WTC11 (cell line): ENCODE data around the gene SYNGAP1. TPM values are rescaled to one million over a fixed set of nuclear protein-coding genes. Genes with fewer than 3 reads are reported as not detected.

Experiments used
- ATAC-seq: fragments of 200-7000 bp; cut with Tn5 transposase; 2 replicates; pipeline ENCODE4 v1.10.0; 2021; ENCODE audit warnings: mild to moderate bottlenecking, moderate library complexity
- CTCF ChIA-PET: fragments of 300-600 bp; sonication (Branson Sonifier 250); formaldehyde crosslinking; loops from one replicate; lab custom pipeline; 2021; ENCODE audit warnings: antibody characterized with exemption; lab: Charles Lee
- POLR2A ChIA-PET: fragments of 350-600 bp; sonication (Branson Sonifier 250); formaldehyde crosslinking; loops from one replicate; lab custom pipeline; 2021; ENCODE audit warnings: antibody characterized with exemption; lab: Charles Lee
- DNase-seq: peaks from one replicate; pipeline ENCODE4 v3.0.0; 2021; ENCODE audit warnings: low spot score
- H3K27ac Mint-ChIP-seq: 2 replicates; pipeline ENCODE4 v1.8.0; 2021; ENCODE audit warnings: mixed read lengths
- H3K27me3 Mint-ChIP-seq: 2 replicates; pipeline ENCODE4 v1.8.0; 2021; ENCODE audit warnings: low read depth, mild to moderate bottlenecking, moderate library complexity, mixed read lengths
- H3K36me3 Mint-ChIP-seq: 2 replicates; pipeline ENCODE4 v1.8.0; 2021; ENCODE audit warnings: mixed read lengths
- H3K4me1 Mint-ChIP-seq: 2 replicates; pipeline ENCODE4 v1.8.0; 2022; ENCODE audit warnings: mixed read lengths
- H3K4me3 Mint-ChIP-seq: 2 replicates; pipeline ENCODE4 v1.8.0; 2021; ENCODE audit warnings: mild to moderate bottlenecking, moderate library complexity, mixed read lengths
- H3K9me3 Mint-ChIP-seq: 2 replicates; pipeline ENCODE4 v1.8.0; 2021; ENCODE audit warnings: mixed read lengths
- AFF4 ChIP-seq: sonication (generic); formaldehyde crosslinking; IDR thresholded peaks from 2 replicates; pipeline ENCODE4 v1.8.1; 2023; ENCODE audit warnings: mild to moderate bottlenecking, missing genetic modification reagents, borderline replicate concordance
- CTCF ChIP-seq: fragments of 200-600 bp; IDR thresholded peaks from 2 replicates; pipeline ENCODE4 v1.8.0; 2022; ENCODE audit warnings: antibody characterized with exemption
- FOXK1 ChIP-seq: sonication (generic); formaldehyde crosslinking; IDR thresholded peaks from 2 replicates; pipeline ENCODE4 v1.8.0; 2022; ENCODE audit warnings: mild to moderate bottlenecking, moderate library complexity, missing genetic modification reagents
- GABPB1 ChIP-seq: sonication (generic); formaldehyde crosslinking; IDR thresholded peaks from 2 replicates; pipeline ENCODE4 v1.8.1; 2023; ENCODE audit warnings: mild to moderate bottlenecking, missing genetic modification reagents
- HMGXB4 ChIP-seq: sonication (generic); formaldehyde crosslinking; IDR thresholded peaks from 2 replicates; pipeline ENCODE4 v1.8.1; 2023; ENCODE audit warnings: mild to moderate bottlenecking, moderate library complexity, missing genetic modification reagents
- KAT7 ChIP-seq: sonication (generic); formaldehyde crosslinking; IDR thresholded peaks from 2 replicates; pipeline ENCODE4 v1.8.1; 2023; ENCODE audit warnings: missing genetic modification reagents, mild to moderate bottlenecking, borderline replicate concordance
- MXD4 ChIP-seq: fragments of 250-450 bp; sonication (Bioruptor Pico); IDR thresholded peaks from 2 replicates; pipeline ENCODE4 v1.8.0; 2021; ENCODE audit warnings: mild to moderate bottlenecking, moderate library complexity, borderline replicate concordance
- PRRX2 ChIP-seq: fragments of 250-450 bp; sonication (Bioruptor Pico); IDR thresholded peaks from 2 replicates; pipeline ENCODE4 v1.8.0; 2021; ENCODE audit warnings: mild to moderate bottlenecking
- SOX15 ChIP-seq: fragments of 250-450 bp; sonication (Bioruptor Pico); IDR thresholded peaks from 2 replicates; pipeline ENCODE4 v1.9.0; 2021; ENCODE audit warnings: mild to moderate bottlenecking
- USF1 ChIP-seq: sonication (generic); formaldehyde crosslinking; IDR thresholded peaks from 2 replicates; pipeline ENCODE4 v1.8.0; 2022; ENCODE audit warnings: mild to moderate bottlenecking, missing genetic modification reagents
- ZNF138 ChIP-seq: sonication (generic); formaldehyde crosslinking; conservative IDR thresholded peaks from 2 replicates; pipeline ENCODE4 v1.8.1; 2022; ENCODE audit warnings: mild to moderate bottlenecking, moderate library complexity, missing genetic modification reagents
- ZNF219 ChIP-seq: sonication (generic); formaldehyde crosslinking; IDR thresholded peaks from 2 replicates; pipeline ENCODE4 v1.8.0; 2023; ENCODE audit warnings: missing genetic modification reagents, mild to moderate bottlenecking, borderline replicate concordance
- ZNF232 ChIP-seq: sonication (generic); formaldehyde crosslinking; IDR thresholded peaks from 2 replicates; pipeline ENCODE4 v1.8.0; 2022; ENCODE audit warnings: mild to moderate bottlenecking, missing genetic modification reagents
- ZNF281 ChIP-seq: sonication (generic); formaldehyde crosslinking; IDR thresholded peaks from 2 replicates; pipeline ENCODE4 v1.8.0; 2023; ENCODE audit warnings: mild to moderate bottlenecking, missing genetic modification reagents
- ZNF396 ChIP-seq: fragments of 250-450 bp; sonication (Bioruptor Pico); IDR thresholded peaks from 2 replicates; pipeline ENCODE4 v1.8.0; 2021; ENCODE audit warnings: mild to moderate bottlenecking, moderate library complexity, borderline replicate concordance
- ZNF423 ChIP-seq: fragments of 250-450 bp; sonication (Bioruptor Pico); IDR thresholded peaks from 2 replicates; pipeline ENCODE4 v2.1.2; 2022; ENCODE audit warnings: mild to moderate bottlenecking, moderate library complexity
- ZNF512 ChIP-seq: sonication (generic); formaldehyde crosslinking; IDR thresholded peaks from 2 replicates; pipeline ENCODE4 v1.8.1; 2022; ENCODE audit warnings: missing genetic modification reagents, borderline replicate concordance
- ZNF671 ChIP-seq: fragments of 250-450 bp; sonication (Bioruptor Pico); IDR thresholded peaks from 2 replicates; pipeline ENCODE4 v1.8.0; 2021; ENCODE audit warnings: mild to moderate bottlenecking
- total RNA-seq: library from RNA; stranded (reverse); gene quantifications from 3 replicates; pipeline ENCODE4 v1.2.3, GENCODE V29; 2021

Gene SYNGAP1
- total RNA-seq, 1 experiment from 2014 or later: 139 TPM

GRCh38 chr6:33497157-33497556, 77.3 kb downstream of the SYNGAP1 start:
- H3K4me1 Mint-ChIP-seq: no peaks in the 10 kb centered on the region
- POLR2A ChIA-PET: no interaction called here
- no peak for ATAC-seq
- peaks cover 12% of the 10 kb centered on the region for H3K9me3 Mint-ChIP-seq
- H3K27me3 Mint-ChIP-seq: peaks cover 5% of the 10 kb centered on the region
- H3K27ac Mint-ChIP-seq: no peak overlapping the region
- no peak for TF ChIP-seq ZNF671
- no peak for TF ChIP-seq ZNF396 (CRISPR knock-in tag)
- no peak for TF ChIP-seq SOX15 (CRISPR knock-in tag)
- no peak for TF ChIP-seq FOXK1
- no peak for TF ChIP-seq PRRX2
- no peak for TF ChIP-seq KAT7 (CRISPR knock-in tag)
- TF ChIP-seq AFF4 (CRISPR knock-in tag): no peak
- TF ChIP-seq GABPB1: no peak
- TF ChIP-seq ZNF138: no peak
- TF ChIP-seq CTCF: no peak
- no peak for TF ChIP-seq MXD4
- no peak for TF ChIP-seq ZNF512 (CRISPR knock-in tag)
- TF ChIP-seq HMGXB4 (CRISPR knock-in tag): no peak
- TF ChIP-seq USF1 (CRISPR knock-in tag): no peak
- TF ChIP-seq ZNF219: no peak
- no peak for TF ChIP-seq ZNF281 (CRISPR knock-in tag)
- TF ChIP-seq ZNF423 (CRISPR knock-in tag): no peak
- TF ChIP-seq ZNF232 (CRISPR knock-in tag): no peak
- CTCF ChIA-PET: interaction anchor here (1.5 kb wide), 1 partner anchor 15 kb away, joined by 5 read pairs; no protein-coding TSS in a partner anchor
- no peak overlapping the region for H3K4me3 Mint-ChIP-seq
- H3K36me3 Mint-ChIP-seq: peaks cover 5% of the 10 kb centered on the region
- no peak for DNase-seq
